Measurements from ENCODE around the gene NEU4. TPM values are rescaled to one million over a fixed set of nuclear protein-coding genes. Genes with fewer than 3 reads are reported as not detected.

The NEU4 gene
- total RNA-seq, 2 donors from 2014 or later, result 1.2 TPM

- H3K4me3 ChIP-seq (ENCODE audit: low read length), result no peak overlapping the region
- H3K4me3 Mint-ChIP-seq, result no peak overlapping the region
- no peaks in the 10 kb centered on the region for H3K27me3 Mint-ChIP-seq (ENCODE audit: insufficient read depth)
- H3K27ac ChIP-seq (ENCODE audit: low read depth, low read length), result no peak overlapping the region
- H3K27ac Mint-ChIP-seq, result no peak overlapping the region
- peaks cover 23% of the 10 kb centered on the region for H3K9me3 Mint-ChIP-seq
- H3K36me3 ChIP-seq (ENCODE audit: control insufficient read depth, insufficient read depth, low read length), result no peaks in the 10 kb centered on the region
- no peaks in the 10 kb centered on the region for H3K4me1 ChIP-seq (ENCODE audit: control insufficient read depth, insufficient read depth, low read length)
- H3K4me1 Mint-ChIP-seq, result peaks cover 12% of the 10 kb centered on the region
- H3K27me3 ChIP-seq (ENCODE audit: control insufficient read depth, insufficient read depth, low read length, poor library complexity, severe bottlenecking), result no peaks in the 10 kb centered on the region
- no peak for TF ChIP-seq CTCF (conservative IDR thresholded peaks at IDR 0.05)
- H3K9me3 ChIP-seq (ENCODE audit: control insufficient read depth, low read length), result no peaks in the 10 kb centered on the region
- H3K36me3 Mint-ChIP-seq (ENCODE audit: low read depth), result peaks cover 2% of the 10 kb centered on the region
- H3K9ac ChIP-seq (ENCODE audit: extremely low read depth, low read length, poor library complexity, severe bottlenecking), result no peak overlapping the region
- 91 to 96% methylated on average over 10 of the region's 10 CpGs for WGBS, 2 experiments (ENCODE audit: insufficient coverage in 1 of 2, insufficient read length in 1 of 2)
- DNase-seq, result peak; percentile 10
These were observed 25.7 kb downstream of the NEU4 start for GRCh38 chr2:241834527-241835210.

DNA sequence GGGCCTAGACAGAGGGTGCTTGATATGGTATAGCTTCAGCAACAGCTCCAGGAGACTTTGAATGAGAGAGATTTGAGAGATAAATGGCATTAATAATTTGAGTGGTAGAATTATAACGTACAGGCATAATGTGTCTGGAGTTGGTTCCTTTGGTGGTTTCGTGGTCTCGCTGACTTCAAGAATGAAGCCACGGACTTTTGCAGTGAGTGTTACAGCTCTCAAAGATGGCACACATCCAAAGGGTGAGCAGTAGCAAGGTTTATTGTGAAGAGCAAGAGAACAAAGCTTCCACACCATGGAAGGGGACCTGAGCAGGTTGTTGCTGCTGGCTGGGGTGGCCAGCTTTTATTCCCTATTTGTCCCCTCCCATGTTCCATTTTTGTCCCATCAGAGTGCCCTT lies 26.6 kb downstream of the NEU4 start:
- Histone ChIP-seq H3K9me3 (ENCODE audit: control insufficient read depth, low read length) (no peaks in the 10 kb centered on the region), H3K27me3 (ENCODE audit: control insufficient read depth, insufficient read depth, low read length, poor library complexity, severe bottlenecking) (no peaks in the 10 kb centered on the region), H3K4me1 (ENCODE audit: control insufficient read depth, insufficient read depth, low read length) (no peaks in the 10 kb centered on the region), H3K27ac (ENCODE audit: low read depth, low read length) (no peak overlapping the region), H3K36me3 (ENCODE audit: control insufficient read depth, insufficient read depth, low read length) (no peaks in the 10 kb centered on the region), H3K4me3 (ENCODE audit: low read length) (no peak overlapping the region), H3K9ac (ENCODE audit: extremely low read depth, low read length, poor library complexity, severe bottlenecking) (no peak overlapping the region)
- H3K4me3 Mint-ChIP-seq, result no peak overlapping the region
- whole genome bisulfite sequencing, 2 experiments (ENCODE audit: insufficient coverage in 1 of 2, insufficient read length in 1 of 2), result 96 to 97% methylated on average over 4 of the region's 4 CpGs
- peaks cover 23% of the 10 kb centered on the region for H3K9me3 Mint-ChIP-seq
- no peak overlapping the region for H3K27ac Mint-ChIP-seq
- peaks cover 2% of the 10 kb centered on the region for H3K36me3 Mint-ChIP-seq (ENCODE audit: low read depth)
- DNase-seq, result peak; percentile 8
- H3K27me3 Mint-ChIP-seq (ENCODE audit: insufficient read depth), result no peaks in the 10 kb centered on the region
- no peak for TF ChIP-seq CTCF (conservative IDR thresholded peaks at IDR 0.05)
- peaks cover 12% of the 10 kb centered on the region for H3K4me1 Mint-ChIP-seq

DNA sequence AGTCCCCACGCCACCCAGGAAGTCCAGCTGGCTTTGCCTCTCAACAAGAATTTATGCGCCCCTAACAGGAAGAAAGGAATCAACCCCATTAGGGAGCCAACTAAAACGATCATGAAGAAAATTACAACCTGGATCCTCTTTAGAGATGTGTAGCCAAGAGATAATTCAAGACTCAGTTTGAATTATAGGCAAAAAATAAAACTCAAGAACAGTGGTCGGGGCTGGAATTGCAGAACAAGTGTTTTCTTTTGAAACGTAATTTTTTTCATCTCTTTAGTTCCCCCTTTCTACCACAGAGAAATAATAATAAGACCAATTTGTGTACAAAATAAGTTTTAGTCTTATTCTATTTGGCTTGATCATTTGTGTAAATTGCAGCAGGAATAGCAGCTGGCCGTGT lies 27.3 kb downstream of the NEU4 start:
- no peaks in the 10 kb centered on the region for H3K27me3 Mint-ChIP-seq (ENCODE audit: insufficient read depth)
- no peak for TF ChIP-seq CTCF (conservative IDR thresholded peaks at IDR 0.05)
- Histone ChIP-seq H3K36me3 (ENCODE audit: control insufficient read depth, insufficient read depth, low read length) (no peaks in the 10 kb centered on the region), H3K27ac (ENCODE audit: low read depth, low read length) (no peak overlapping the region), H3K9me3 (ENCODE audit: control insufficient read depth, low read length) (no peaks in the 10 kb centered on the region), H3K4me1 (ENCODE audit: control insufficient read depth, insufficient read depth, low read length) (no peaks in the 10 kb centered on the region), H3K9ac (ENCODE audit: extremely low read depth, low read length, poor library complexity, severe bottlenecking) (no peak overlapping the region), H3K27me3 (ENCODE audit: control insufficient read depth, insufficient read depth, low read length, poor library complexity, severe bottlenecking) (no peaks in the 10 kb centered on the region), H3K4me3 (ENCODE audit: low read length) (no peak overlapping the region)
- H3K9me3 Mint-ChIP-seq, result peaks cover 23% of the 10 kb centered on the region
- H3K27ac Mint-ChIP-seq, result no peak overlapping the region
- H3K36me3 Mint-ChIP-seq (ENCODE audit: low read depth), result peaks cover 2% of the 10 kb centered on the region
- DNase-seq, result no peak
- H3K4me1 Mint-ChIP-seq, result peaks cover 12% of the 10 kb centered on the region
- 92 to 97% methylated on average over 4 to 6 of the region's 6 CpGs for WGBS, 2 experiments (ENCODE audit: insufficient coverage in 1 of 2, insufficient read length in 1 of 2)
- H3K4me3 Mint-ChIP-seq, result no peak overlapping the region

Measured in endodermal cell (in vitro differentiated cells).